ENCODE measurements around the gene CLSTN1. TPM values are rescaled to one million over a fixed set of nuclear protein-coding genes. Genes with fewer than 3 reads are reported as not detected.

CLSTN1 gene
- total RNA-seq, 1 donor from 2014 or later = 136 TPM

DNA sequence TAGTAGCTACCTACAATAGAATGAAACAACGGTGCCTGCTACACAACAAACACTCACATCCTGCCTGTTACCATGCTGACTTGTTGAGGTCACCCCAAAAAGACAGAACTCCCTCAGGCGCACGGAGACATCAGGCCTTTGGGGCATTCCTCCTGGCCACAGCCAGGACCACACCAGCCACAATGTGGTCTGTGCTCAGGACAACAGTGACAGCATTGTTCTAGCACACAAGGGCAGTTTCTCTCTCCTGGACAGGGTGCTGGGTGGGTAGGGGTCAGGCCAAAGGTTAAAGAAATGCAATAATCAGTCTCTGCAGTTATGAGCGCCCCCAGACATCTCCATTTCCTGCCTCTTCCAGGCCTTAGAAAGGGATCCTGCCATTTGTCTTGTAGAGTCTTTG lies 46.8 kb upstream of the CLSTN1 start:
- Mint-ChIP-seq H3K27ac (no peak overlapping the region), H3K4me3 (no peak overlapping the region), H3K4me1 (ENCODE audit: unreplicated experiment) (peaks cover 11% of the 10 kb centered on the region), H3K27me3 (no peaks in the 10 kb centered on the region), H3K36me3 (no peaks in the 10 kb centered on the region), H3K9me3 (no peaks in the 10 kb centered on the region)
- TF ChIP-seq, protein P1, sequence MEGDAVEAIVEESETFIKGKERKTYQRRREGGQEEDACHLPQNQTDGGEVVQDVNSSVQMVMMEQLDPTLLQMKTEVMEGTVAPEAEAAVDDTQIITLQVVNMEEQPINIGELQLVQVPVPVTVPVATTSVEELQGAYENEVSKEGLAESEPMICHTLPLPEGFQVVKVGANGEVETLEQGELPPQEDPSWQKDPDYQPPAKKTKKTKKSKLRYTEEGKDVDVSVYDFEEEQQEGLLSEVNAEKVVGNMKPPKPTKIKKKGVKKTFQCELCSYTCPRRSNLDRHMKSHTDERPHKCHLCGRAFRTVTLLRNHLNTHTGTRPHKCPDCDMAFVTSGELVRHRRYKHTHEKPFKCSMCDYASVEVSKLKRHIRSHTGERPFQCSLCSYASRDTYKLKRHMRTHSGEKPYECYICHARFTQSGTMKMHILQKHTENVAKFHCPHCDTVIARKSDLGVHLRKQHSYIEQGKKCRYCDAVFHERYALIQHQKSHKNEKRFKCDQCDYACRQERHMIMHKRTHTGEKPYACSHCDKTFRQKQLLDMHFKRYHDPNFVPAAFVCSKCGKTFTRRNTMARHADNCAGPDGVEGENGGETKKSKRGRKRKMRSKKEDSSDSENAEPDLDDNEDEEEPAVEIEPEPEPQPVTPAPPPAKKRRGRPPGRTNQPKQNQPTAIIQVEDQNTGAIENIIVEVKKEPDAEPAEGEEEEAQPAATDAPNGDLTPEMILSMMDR (conservative IDR thresholded peaks at IDR 0.05) = no peak
- DNase-seq (ENCODE audit: extremely low spot score, unreplicated experiment) = no peak

DNA sequence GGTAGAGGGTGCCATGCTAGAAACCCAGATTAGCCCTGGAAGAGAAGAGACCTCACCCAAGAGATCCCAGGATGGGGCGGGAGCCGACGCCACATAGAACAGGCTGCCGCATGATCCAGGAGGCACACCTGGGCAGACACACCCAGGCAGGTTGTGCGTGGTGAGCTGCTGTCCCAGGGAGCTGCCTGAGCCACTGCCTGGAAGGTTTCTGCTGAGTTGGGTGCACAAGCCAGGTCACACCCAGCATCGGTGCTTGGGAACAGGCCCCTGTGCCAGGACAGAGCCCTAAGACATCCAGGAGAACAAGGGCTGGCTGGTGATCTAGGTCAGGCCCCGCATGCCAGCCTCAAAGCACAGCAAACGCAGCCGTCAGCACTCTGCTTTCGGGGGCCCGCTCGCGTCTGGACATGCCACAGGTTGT lies 46.1 kb upstream of the CLSTN1 start:
- no peaks in the 10 kb centered on the region for H3K9me3 Mint-ChIP-seq
- no peak overlapping the region for H3K27ac Mint-ChIP-seq
- no peak overlapping the region for H3K4me3 Mint-ChIP-seq

DNA sequence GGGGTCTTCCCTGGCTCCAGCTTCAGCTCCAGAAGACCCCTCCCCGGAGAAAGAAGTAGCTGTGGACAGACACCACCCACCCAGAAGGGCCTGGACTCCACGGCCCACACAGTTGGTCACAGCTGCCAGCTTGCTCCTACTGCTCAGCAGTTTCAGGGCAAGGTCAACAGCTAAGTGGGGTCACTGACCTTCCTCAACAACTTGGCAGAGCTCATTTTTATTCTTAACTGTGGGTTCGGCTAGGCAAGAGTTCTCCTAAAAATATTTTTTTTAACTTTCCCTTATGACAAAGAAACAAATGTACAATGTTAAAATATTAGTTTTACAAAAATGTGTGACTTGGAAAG lies 44.5 kb upstream of the CLSTN1 start:
- peaks cover 4% of the 10 kb centered on the region for H3K4me1 Mint-ChIP-seq (ENCODE audit: unreplicated experiment)
- H3K27me3 Mint-ChIP-seq = no peaks in the 10 kb centered on the region
- H3K36me3 Mint-ChIP-seq = no peaks in the 10 kb centered on the region
- no peak for DNase-seq (ENCODE audit: extremely low spot score, unreplicated experiment)
- TF ChIP-seq, protein P1 (conservative IDR thresholded peaks at IDR 0.05) = no peak
- no peak overlapping the region for H3K4me3 Mint-ChIP-seq
- H3K27ac Mint-ChIP-seq = no peak overlapping the region
- no peaks in the 10 kb centered on the region for H3K9me3 Mint-ChIP-seq

More for the DNA sequence above, 46.1 kb upstream of the CLSTN1 start:
- Mint-ChIP-seq H3K36me3 (no peaks in the 10 kb centered on the region), H3K27me3 (no peaks in the 10 kb centered on the region), H3K4me1 (ENCODE audit: unreplicated experiment) (peaks cover 4% of the 10 kb centered on the region)
- no peak for DNase-seq (ENCODE audit: extremely low spot score, unreplicated experiment)
- TF ChIP-seq, protein P1 (conservative IDR thresholded peaks at IDR 0.05) = no peak

DNA sequence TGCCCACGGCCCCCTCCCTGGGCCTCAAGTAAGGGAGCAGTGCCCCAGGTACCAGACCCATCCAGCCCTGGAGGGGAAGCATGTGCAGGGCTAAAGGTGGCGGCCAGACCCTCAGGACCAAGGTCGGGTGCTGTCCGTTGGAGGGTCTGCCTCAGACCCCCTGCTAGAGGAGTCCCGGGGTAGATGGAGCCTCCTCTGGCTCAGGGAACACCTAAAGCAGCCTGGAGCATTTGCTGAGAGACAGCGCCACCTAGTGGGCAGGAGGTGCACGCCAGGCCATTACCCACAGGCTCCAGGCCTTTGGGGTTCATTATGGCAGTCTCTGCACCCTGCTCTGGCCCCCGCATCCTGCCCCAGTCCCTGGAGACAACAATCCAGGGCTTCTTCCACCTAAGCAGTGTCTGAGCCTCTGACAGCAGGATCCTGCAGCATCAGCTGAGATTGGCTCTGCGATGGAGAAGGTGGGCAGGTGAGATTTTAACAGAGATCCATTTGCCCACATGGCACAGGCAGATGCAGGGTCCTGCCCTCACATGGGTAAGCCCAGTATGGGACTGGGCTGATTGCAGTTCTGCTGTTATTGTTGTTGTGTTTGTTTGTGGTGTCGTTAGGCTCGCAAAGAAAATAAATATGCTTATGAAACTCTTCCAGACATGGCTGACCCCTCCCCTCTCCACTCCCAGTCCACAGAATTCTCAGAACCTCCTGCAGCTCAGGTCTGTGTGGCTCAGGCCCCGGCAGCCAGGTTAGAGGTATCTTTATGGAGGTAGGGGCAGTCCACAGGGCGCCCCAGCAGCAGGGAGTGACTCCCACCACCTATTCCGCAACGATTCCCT lies 43.9 kb upstream of the CLSTN1 start:
- Mint-ChIP-seq H3K27ac (no peak overlapping the region), H3K36me3 (no peaks in the 10 kb centered on the region), H3K4me1 (ENCODE audit: unreplicated experiment) (peaks cover 7% of the 10 kb centered on the region), H3K9me3 (no peaks in the 10 kb centered on the region), H3K4me3 (no peak overlapping the region), H3K27me3 (no peaks in the 10 kb centered on the region)
- DNase-seq (ENCODE audit: extremely low spot score, unreplicated experiment) = peak; percentile 88
- TF ChIP-seq, protein P1 (conservative IDR thresholded peaks at IDR 0.05) = peak; percentile 99

DNA sequence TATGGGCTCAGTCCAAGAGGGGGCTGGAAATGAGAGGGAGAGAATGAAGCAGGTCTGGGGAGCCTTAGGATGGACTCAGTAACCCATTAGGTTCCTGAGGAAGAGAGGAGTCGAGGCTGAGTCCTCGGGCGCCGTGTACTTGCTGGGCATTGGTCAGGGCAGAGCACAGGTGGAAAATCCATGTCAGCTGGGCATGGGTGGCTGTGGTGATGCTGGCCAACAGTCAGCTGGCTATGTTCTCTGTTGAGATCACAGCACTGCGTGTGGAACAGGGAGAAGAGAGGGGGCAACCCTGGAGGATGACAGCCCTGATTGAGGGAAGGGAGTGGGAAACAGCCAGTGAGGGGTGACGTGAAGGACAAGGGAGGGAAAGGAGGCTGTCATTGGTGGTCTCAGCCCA lies 43.1 kb upstream of the CLSTN1 start:
- no peak overlapping the region for H3K4me3 Mint-ChIP-seq

More for the DNA sequence above, 43.1 kb upstream of the CLSTN1 start:
- Mint-ChIP-seq H3K9me3 (no peaks in the 10 kb centered on the region), H3K4me1 (ENCODE audit: unreplicated experiment) (peaks cover 7% of the 10 kb centered on the region), H3K27ac (no peak overlapping the region), H3K36me3 (no peaks in the 10 kb centered on the region), H3K27me3 (no peaks in the 10 kb centered on the region)
- TF ChIP-seq, protein P1 (conservative IDR thresholded peaks at IDR 0.05) = no peak
- DNase-seq (ENCODE audit: extremely low spot score, unreplicated experiment) = no peak
